NK-92 (cell line): ENCODE data around the gene GRAMD1A.
"Not testable (repeated sequence)": the region's sequence is repeated elsewhere in the genome, so short reads cannot be mapped to it uniquely, and the experiment has no call there.

Experiments
- DNase-seq: peaks from one replicate; lab custom pipeline; 2025; ENCODE audit not compliant: unreplicated experiment; lab: John Stamatoyannopoulos, UW

Gene GRAMD1A

GRCh38 chr19:34976611-34977010 is 23.5 kb upstream of the GRAMD1A start:
- DNase-seq, result no peak

GRCh38 chr19:34979819-34980640 is 20.1 kb upstream of the GRAMD1A start:
- DNase-seq, result no peak

GRCh38 chr19:34982275-34982674 is 17.8 kb upstream of the GRAMD1A start:
- no peak for DNase-seq

- DNase-seq, result no peak
Observed at GRCh38 chr19:34983786-34984185, 16.3 kb upstream of the GRAMD1A start.

GRCh38 chr19:34984287-34984686 is 15.8 kb upstream of the GRAMD1A start:
- DNase-seq, result no peak

- DNase-seq, result no peak
Observed at GRCh38 chr19:34985249-34986022, 14.7 kb upstream of the GRAMD1A start.

GRCh38 chr19:34988119-34988518 is 12.0 kb upstream of the GRAMD1A start:
- DNase-seq, result no peak

- DNase-seq, result no peak
Observed at GRCh38 chr19:34989298-34989697, 10.8 kb upstream of the GRAMD1A start.

GRCh38 chr19:34990578-34991192 is 9.4 kb upstream of the GRAMD1A start:
- no peak for DNase-seq

- no peak for DNase-seq
Observed at GRCh38 chr19:34991542-34992333, 8.4 kb upstream of the GRAMD1A start.

GRCh38 chr19:34992582-34992981 is 7.5 kb upstream of the GRAMD1A start:
- not testable (repeated sequence) for DNase-seq

- no peak for DNase-seq
Observed at GRCh38 chr19:34994286-34994642, 5.9 kb upstream of the GRAMD1A start.

GRCh38 chr19:34994643-34995541 is 5.2 kb upstream of the GRAMD1A start:
- DNase-seq, result no peak

GRCh38 chr19:34995551-34995950 is 4.6 kb upstream of the GRAMD1A start:
- DNase-seq, result no peak

- DNase-seq, result no peak
Observed at GRCh38 chr19:34997071-34997617, 3.0 kb upstream of the GRAMD1A start.

GRCh38 chr19:34998224-34998623 is 1.9 kb upstream of the GRAMD1A start:
- not testable (repeated sequence) for DNase-seq

- no peak for DNase-seq
Observed at GRCh38 chr19:34998777-34999497, 1.2 kb upstream of the GRAMD1A start.

- no peak for DNase-seq
Observed at GRCh38 chr19:35000338-35000646, 169 bp downstream of the GRAMD1A start.
